HG03565 (cell line): Measurements from ENCODE around the gene RASSF5.

ENCODE experiments used
- ATAC-seq: cut with Tn5 transposase; IDR thresholded peaks from one replicate; pipeline ENCODE4 v1.9.1; 2021; ENCODE audit warnings: mild to moderate bottlenecking, moderate library complexity; ENCODE audit not compliant: unreplicated experiment

RASSF5 gene

DNA sequence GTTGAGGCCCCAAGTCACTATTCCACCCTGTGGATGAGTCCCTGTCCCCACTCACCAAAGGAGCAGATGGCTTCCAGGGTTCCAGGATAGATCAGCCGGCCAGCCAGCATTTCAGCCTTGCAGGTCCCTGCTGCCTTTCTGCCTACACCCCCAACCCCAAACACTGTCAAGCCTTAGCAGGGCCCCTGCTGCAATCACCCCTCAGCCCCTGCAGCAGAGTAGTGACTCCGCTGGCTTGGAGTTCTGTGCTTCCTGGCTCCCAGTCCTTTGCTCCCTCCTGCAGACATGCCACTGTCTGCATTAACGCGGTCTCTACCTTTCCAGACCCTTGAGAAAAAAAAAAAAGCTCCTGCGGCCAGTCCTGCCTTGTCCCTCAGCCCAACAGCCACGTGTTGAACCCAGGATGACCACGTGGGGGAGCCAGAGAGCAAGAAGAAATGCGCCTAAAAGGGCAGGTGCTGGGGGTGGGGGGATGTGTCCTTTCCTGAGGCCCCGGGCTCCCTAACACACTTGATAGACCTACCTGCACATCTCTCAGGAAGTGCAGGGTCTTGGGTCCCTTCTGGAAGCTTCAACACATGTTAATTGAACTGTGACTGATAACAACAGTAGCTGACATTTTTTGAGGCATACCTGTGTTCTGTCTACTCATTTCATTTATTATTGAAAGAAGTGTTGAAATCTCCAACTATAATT is 37.4 kb downstream of the RASSF5 start:
- no peak for ATAC-seq

DNA sequence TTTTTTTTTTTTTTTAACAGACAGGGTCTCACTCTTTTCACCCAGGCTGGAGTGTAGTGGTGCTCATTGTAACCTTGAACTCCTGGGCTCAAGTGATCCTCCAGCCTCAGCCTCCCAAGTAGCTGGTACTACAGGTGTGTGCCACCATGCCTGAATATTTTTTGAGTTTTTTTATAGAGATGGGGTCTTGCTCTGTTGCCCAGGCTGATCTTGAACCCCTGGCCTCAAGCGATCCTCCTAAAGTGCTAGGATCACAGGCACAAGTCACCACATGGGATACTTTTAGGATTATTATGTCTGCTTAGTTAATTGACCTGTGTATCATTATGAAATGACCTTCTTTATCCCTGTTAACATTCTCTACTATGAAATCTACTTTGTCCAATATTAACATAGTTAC is 38.0 kb downstream of the RASSF5 start:
- no peak for ATAC-seq

- no peak for ATAC-seq
Observed at GRCh38 chr1:206547104-206547503, 39.8 kb downstream of the RASSF5 start.

DNA sequence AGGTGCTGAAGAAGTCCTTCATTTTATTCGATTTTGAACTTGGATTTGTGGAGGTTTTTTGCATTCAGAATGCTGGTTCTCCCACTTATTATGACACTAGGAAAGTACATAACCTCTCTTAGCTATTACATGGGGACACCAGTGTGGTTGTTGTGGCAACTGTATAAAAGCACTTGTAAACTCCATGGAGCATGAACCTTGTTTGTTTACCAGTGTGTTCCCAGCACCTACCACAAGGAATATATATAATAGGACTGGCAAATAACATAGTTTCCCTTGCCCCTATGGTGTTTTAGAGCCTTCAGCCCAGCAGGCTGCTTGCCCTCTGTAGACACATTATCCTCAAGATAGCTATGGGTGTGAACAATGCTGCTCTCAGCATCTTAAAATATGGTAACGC is 43.1 kb downstream of the RASSF5 start:
- ATAC-seq = no peak

DNA sequence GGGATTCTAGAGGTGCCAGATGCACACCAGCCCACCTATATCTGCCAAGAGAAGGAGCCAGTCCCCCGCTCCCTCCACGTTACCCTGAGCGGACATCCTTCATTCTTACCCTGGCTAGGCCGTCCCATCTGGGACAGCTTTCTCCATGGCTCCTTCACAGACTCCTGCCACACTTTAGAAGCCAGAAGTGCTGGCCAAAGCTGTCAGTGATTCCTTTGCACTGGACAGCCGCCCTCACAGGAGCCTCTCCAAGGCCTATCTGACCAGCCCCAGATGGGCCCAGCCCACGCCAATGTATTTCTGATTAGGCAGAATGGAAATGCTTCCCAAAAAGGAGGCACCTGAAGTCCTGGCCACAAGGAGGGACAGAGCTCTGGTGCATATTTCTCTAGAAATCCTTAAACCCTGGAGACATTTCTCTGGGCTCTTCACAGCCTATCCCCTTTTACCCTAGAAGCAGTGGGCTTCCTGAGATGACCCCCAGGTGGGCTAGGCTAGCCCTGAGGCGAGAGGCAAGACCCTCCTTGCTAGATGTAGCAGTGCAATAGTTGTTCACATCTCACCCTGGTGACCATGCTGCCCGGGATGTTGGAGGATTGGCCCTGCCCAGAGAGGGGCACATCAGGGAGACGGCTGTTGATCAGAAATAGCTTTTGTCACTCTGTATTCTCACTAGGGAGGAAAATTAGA is 44.1 kb downstream of the RASSF5 start:
- no peak for ATAC-seq

DNA sequence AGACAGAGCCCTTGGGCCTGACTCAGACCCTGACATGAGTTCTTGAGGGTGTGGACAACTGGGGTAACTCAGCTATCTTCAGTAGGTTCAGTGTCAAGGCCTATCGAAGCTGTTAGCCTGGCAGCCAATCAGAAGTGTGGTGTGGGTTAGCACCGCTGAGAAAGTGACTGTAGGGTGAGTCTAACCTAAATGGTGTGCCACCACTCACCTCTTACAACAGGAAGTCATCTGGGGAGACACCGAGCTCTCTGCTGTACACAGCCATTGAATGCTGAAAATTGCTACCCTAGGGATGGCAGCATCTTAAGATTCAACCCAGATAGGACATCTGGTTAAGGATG is 44.6 kb downstream of the RASSF5 start:
- no peak for ATAC-seq

GRCh38 chr1:206554211-206554610 is 46.9 kb downstream of the RASSF5 start:
- no peak for ATAC-seq

DNA sequence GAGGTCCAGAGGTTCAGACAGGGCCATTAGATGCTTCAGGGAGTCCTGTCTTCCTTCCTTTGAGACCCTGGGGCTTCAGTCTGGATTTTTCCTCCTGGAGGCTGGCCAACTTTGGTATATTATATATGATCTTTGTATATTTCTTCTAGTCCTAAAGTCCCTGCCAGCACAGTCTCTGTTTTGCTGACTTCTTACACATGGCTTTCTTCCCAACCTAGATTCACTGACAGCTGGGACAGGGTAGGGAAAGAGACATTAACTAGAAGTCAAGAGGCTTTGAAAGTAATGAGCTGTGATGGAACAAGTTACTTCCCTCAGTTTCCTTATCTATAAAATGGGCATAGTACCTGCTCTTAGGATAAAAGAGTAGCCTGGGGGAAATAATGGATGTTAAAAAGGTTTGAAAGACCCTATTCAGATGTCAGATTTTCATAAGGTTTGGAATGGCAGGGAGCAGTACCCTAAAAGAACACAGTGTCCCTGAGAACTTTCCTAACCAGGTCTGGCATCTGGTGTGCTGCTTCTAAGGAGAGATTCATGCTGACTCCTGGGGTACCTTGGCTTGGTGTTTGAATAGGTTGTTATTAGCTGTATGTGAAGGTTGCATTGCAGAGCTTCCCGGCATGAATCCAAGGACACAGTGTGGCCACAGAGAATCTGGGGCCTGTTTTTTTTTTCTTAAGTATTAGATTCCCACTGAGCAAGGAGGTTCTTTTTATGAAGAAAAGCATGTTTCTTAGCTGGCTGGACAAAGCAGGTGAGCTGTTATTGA is 47.6 kb downstream of the RASSF5 start:
- ATAC-seq = no peak

- no peak for ATAC-seq
Observed at GRCh38 chr1:206555473-206555935, 48.2 kb downstream of the RASSF5 start.

GRCh38 chr1:206556047-206556749 is 48.9 kb downstream of the RASSF5 start:
- ATAC-seq = peak; percentile 29

DNA sequence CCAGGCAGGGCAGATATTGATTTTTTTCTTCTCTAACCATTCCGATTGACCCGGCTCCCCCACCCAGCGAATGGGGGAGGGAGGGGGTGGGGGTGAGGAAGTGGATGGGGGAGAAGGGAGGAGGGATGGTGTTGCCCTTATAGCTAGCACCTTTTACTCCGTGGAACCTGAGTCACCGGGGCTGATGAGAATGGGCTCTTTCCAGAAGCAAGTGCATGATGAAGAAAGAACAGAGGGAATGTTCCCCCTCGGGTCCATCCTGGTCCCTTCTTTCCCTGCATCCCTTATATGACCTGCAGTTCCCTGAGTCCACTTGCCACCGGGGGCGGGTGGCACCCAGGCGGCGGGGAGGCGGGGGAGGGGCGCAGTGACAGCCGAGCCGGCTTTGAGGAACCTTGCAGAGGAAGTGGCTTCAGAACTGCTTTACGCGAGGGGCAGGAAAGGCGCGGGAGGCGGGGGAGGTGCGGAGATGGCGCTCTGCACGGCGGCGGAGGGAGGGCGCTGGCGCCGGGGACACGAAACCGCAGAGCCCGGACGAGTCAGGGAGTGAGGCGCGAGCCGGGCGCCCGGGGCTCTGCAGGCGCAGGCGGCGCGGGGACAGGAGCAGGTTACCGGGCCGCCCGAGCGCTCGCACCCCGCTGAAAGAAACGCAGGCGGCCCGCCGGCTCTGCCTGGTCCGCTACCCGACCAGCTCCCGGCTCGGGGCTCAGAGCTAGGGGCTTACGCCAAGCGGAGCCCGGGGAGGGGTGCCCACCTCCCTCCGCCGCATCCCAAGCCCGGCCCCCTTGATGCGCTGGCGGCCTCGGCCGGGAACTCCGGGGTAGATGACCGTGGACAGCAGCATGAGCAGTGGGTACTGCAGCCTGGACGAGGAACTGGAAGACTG is 49.7 kb downstream of the RASSF5 start:
- ATAC-seq = no peak

- no peak for ATAC-seq
Observed at GRCh38 chr1:206557636-206558473, 50.5 kb downstream of the RASSF5 start.

DNA sequence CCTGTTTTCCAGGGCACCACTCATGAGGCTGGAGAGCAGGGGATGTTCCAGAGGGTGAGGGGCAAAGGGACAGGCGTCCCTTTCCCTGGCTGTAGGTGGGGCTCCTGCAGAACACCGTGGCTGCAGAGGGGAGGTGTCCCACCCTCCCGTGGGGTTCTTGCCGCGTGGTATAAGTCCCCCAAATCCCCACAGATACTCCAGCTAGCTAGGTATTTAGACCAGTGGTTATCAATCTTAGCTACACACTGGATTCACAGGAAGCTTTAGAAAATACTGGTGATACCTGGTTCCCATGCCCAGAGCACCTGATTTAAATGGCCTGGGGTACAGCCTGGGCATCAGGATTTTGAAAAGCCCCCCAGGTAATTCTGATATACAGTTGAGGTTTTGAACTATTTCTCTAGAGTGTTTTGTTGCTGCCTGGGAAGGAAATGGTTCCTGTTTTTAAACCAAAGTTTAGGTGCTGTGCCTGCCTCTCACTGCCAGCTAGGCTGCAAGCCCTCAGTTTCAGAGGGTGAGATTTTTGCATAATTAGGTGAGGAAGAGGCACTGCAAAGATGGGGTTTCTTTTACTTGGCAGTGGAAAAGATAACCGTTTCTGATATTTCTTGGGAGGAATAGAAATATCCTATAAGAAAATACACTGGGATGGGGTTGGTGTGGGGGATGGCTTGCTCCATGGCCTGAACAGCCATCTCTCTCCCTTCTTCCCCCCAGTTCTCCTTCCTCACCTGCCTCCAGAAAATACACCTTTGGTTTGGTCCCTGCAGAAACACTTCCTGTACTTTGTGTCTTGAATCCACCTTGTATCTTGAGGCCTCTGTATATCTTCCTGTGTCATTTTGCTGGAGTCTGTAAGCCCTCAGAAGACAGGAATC is 51.7 kb downstream of the RASSF5 start:
- no peak for ATAC-seq

DNA sequence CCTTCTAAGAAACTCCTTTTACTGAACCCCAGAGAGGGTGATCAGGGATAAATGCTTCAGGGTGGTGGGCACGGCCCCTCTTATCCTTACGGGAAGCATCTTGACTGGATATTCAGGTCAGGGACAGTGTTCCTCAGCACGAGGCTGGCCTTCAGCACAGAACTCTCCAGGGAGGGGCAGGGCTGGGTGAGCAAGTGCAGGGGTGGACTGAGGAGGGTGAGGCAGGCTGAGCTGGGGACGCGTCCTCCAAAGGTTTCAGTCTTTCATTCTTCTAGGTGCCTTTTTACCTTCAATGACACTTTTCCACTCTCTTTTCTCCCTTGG is 52.3 kb downstream of the RASSF5 start:
- no peak for ATAC-seq

GRCh38 chr1:206560007-206560716 is 52.8 kb downstream of the RASSF5 start:
- no peak for ATAC-seq

GRCh38 chr1:206563367-206564207 is 56.3 kb downstream of the RASSF5 start:
- ATAC-seq = peak; percentile 11

DNA sequence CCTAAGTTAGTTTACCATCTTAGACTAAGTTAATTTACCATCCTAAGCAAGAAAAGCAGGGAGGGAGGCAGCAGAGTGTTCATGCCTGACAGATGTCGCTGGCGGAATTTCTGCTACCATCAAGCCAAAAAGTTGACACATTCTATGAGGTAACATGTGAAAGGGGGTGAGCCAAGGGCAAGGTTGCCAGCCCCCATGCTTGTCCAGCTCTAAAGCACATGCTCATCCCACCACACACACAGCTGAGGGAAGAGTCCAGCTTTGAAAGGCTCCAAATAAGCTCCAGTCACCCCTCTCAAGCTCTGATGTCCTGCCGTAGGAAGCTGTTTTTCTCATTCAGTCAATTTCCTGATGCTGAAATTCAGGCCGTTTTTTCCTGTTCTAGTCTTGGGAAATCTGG is 58.7 kb downstream of the RASSF5 start:
- ATAC-seq = no peak
